UCSD-AML1 (cell line): ENCODE measurements around the gene DCLK2.

Experiments
- DNase-seq: peaks from one replicate; lab custom pipeline; 2025; ENCODE audit not compliant: unreplicated experiment; lab: John Stamatoyannopoulos, UW

DCLK2 gene

DNA sequence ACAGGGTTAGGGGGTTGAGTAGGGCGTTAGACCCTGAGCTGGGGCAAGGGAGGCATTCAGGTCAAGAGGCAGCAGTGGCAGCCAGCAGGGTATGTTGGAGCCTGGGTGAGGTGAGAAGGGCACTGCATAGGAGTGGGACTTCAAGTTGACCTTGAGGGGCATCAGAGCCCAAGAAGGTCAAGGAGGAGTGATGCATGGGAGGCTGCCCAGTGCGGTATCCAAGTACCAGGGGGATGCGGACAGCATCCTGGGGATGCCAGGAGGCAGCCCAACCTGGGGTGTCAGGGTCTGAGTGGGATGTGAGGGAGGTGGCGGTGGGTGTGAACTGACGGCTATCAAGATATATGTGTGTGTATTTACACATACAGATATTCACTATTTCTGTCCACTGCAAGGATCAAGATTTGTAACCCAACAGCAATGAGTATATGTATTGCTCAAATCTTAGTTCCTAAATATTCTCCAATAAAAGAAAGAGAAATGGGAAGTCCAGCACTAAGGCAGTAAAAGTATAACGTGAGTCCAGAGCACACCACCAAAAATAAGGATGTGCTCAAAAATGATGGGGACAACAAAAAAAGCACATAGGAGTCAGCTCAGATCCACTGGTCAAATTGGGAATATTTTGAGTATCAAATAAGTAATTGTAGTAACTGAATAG, 9.8 kb upstream of the DCLK2 start:
- no peak for DNase-seq

DNA sequence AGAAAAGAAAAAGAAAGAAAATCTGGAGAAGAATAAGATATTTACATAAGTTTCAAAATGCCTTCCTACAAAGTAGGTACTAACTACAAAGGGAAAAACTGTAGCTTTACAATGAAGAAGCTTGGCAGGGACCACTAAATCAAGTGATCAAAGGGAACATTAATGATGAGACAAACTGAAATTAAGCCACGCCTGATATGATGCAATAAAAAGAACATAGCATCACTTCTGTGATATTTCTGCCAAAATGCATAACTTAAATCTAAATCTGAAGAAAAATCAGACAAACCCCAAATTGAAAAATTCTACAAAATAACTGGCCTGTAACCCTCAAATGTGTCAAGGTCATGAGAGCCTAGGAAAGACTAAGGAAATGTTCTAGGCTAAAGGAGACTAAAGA, 8.9 kb upstream of the DCLK2 start:
- no peak for DNase-seq

DNA sequence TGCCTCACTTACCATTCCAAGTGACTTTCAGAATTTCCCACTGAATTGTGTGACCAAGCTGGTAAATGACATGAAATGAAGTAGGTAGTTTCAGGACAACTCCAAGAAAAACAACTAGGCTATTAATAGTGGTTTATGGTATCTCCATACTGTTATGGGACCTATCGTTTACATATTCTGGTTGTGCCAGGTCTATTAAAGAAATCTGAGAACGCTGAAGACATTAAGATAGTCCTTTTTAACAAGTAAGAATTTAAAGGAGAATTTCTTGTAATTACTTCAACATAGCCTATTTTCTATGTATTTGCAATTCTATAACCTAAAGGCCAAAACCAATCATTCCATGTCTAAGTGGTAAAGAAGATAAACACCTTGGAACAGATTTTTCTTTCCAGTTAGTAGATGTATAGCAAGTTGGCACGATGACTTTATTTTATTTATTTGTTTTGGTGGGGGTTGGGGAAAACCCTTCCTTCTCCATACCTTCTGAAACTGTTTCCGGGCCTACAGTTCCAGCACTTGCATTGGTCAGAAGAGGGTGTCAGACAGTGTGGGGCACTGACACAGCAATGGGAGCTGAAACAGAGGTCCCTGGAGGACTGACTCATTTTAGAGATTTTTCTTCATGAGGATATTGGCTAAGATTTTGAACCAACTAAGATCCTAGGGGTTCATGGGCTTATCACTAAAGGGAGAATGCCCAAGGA, 7.6 kb upstream of the DCLK2 start:
- no peak for DNase-seq

DNA sequence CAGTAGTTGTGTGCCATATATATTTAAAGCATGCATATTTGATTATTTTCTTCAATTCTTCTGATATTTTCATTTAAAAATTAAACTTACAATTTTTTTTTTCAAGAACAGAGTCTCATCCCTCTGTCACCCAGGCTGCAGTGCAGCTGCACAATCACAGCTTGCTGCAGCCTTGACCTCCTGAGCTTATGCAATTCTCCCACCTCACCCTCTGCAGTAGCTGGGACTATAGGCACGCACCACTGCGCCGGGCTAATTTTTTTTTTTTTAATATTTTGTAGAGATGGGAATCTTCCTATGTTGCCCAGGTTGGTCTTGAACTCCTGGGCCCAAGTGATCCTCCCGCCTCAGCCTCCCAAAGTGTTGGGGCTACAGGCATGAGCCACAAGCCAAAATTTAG, 5.8 kb upstream of the DCLK2 start:
- no peak for DNase-seq

DNA sequence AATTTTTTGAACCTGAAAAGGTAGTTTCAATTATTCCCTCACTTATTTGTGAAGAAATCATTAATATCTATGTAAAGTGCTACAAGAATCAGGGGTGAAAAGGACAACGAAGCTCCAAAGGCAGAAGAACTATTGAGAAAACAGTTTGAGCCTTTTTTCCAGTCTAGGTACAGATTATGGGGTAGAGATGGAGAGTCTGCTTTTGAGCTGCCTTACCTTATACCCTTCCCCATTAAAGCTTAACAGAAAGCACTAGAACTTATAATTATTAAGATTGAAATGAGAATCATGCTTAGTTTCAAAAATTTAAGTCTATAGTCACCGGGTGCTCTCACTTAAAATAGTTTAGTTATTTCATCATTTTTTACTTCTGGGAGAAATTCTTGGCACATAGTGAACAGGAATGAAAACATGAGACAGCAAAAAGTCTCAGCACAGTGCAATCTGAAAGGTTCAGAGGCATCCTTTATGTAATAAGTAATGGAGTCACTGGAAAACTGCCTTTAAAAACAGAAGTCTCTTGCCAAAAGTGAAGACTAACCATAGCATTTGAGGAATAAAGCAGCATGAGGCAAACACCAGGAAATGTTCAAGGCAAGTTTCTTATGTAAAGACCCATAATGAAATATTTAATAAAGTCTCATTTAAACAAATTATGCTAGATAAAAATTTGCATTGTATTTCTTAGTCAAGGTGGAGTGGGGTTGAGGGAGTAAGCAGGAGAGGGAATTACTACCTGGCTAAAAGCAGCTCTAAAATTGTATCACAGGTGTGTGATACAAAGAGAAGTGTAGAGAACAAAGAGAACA, 5.1 kb upstream of the DCLK2 start:
- no peak for DNase-seq

DNA sequence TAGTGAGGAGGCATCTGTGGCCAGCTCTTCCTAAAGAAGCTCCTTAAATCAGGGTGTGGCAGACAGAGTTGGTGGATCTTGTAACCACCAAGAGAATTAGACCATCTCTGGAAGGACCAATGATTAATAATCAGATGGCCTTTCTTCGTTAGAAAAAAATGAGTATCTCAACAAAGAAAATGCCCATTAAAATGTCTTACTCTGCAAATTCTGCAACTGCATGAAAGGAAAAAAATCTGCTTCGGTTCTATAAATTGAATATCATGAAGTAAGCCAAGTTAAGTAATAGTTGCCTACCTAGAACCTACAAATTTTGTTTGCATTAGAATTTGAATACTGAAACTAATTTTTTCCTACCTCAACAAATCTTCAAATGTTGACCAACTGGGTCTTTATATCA, 4.2 kb upstream of the DCLK2 start:
- DNase-seq: no peak

DNA sequence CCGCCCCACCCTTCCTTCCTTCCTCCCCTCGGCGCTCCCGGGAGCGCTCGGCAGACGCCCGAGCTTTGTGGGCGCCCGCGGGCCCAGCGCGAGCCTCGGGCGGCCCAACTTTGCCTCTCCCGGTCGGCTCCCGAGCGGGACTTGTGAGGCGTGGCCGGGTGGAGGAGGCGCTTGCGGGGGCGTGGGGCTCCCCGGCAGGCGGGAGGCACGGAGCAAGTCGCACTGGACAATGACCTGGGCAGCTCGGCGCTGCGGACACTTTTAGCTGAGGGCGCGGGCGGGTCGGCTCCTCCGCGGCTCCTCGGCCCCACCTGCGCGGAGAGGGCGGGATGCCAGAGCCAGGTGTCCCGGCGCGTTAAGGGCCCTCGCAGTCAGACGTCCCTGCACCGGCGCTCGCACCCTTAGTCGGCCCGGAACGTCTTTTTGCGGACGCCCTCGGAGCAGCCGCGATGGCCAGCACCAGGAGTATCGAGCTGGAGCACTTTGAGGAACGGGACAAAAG, 385 bp downstream of the DCLK2 start:
- no peak for DNase-seq

DNA sequence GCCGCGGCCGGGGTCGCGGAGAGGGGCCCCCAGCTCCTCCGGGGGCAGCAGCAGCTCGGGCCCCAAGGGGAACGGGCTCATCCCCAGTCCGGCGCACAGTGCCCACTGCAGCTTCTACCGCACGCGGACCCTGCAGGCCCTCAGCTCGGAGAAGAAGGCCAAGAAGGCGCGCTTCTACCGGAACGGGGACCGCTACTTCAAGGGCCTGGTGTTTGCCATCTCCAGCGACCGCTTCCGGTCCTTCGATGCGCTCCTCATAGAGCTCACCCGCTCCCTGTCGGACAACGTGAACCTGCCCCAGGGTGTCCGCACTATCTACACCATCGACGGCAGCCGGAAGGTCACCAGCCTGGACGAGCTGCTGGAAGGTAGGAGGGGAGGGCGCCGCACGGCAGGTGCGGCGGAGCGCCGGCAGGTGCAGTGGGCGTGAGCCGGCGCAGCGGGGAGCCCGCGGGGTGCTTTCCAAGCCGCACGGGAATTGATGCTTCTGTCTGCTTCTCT, 886 bp downstream of the DCLK2 start:
- no peak for DNase-seq

DNA sequence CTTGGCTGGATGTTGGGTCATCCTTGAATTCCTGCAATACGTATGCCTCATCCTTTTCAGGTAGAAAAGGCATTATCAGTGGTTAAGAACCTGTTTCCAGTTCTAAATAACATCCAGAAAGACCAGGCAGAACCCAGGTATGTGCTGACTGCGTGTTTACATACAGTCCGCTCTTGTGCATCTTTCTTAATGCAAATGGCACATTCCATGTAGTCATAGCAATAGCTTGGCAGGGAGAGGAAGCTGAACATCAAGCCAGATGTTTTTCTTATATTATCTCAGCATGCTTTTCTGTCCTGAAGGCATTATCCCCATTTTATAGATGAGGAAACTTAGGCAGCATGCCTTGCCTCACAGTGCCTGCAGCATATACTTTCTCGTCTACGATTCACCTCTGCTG, 2.1 kb downstream of the DCLK2 start:
- DNase-seq: no peak

DNA sequence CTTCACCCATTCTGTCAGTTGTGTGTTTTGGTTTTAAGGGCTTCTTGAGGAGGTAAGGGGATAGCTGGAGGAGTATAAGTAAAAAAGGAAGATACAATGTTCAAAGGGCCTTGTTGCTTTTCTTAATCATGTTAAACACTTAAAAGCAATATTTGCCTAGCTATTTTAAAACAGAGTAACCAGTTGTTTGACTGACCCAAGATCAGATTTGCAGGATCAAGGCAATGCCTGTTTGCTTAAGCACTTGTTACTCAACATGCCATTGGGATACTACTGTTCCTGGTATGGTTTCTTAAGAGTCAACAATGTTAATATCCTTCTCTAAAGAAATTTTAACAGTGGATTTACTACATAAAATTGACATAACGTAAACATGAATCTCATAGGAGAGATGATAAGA, 2.6 kb downstream of the DCLK2 start:
- no peak for DNase-seq

DNA sequence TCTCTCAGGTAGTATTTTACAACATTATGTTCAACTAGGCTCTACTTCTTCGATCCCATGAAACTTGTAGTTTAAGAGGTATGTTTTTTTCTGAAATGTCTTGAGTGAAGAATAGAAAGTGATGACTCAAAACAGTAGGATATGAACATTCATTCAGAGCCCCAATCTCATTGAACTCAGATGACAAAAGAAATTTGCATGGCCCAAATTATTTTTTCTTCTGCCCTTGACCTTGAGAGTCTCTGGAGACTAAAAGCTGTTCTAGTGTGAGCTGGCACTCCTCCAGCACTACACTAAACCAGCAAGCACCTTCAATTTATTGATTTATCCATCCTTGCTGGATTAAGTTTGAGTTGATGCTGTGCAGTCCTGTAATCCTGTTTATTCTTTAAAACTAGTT, 4.0 kb downstream of the DCLK2 start:
- DNase-seq: no peak

DNA sequence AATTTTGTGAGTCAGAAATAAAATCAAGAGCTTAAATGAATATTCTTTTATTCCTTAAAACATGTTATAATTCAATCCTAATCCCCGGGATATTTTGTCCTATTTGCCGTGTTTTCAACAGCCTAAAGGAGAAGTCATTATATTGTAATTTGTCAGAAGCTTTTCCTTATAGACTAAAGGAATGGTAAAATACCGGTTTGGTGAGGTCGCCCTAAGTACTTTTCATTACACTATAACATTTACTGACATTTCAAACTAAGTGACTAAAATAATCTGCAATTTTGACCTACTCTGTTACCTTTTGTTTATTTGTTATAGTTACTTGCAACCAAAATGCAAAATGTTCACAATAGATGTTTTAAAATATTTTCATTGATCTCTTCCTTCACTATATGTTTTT, 8.8 kb downstream of the DCLK2 start:
- no peak for DNase-seq

DNA sequence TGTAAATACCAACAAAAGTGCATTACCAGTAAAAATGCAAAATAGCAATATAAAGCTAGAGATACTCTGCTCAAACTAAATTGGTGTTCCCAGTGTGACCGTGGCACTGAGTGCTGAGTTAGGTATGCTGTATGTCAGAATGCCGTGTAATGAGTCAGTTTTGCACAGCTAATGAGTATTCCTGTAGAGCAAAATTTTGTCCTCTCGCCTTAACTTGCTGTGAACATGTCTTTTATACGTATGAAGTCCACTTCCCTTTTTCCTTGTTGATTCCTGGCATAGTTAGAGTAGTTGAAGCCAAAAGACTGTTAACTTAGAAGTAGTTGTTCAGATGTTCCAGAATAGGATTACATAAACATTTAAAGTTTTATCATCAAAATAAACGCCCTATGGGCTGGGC, 11.5 kb downstream of the DCLK2 start:
- DNase-seq: no peak

DNA sequence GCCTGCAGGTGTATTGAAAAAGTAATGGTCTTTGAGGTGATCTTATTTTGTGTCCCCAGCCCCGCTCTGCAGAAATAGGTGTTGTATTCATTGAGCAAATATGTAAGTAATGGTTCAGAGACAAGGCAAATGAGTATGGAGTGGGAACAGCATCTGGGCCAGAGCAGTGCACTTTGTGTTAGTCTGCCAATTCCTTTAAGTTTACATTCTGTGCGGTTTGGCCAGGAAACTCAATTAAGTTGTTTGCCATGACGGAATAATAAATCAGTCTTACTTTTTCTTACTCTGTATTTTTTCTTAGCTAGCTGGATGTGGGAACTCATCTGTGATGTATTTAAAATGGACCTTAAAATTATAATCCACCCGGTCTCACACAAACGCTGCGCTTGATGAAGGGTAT, 12.6 kb downstream of the DCLK2 start:
- no peak for DNase-seq

DNA sequence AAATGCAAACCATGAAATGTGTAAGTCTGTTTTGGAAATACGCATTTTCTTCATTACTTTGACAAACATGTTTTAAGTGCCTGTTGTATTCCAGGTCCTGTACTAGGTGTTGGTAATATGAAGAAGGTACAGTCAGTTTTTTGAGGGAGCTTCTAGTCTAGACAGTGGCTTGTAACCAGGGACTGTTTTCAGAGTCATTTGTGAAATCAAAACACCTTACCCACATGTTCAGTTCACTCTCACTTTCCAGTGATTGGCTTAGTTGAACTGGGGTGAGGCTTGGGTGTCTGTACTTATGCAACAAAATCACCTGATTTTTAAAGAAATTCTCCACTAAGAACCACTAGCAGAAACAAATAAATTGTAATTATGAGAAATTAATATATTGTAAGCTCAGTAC, 16.4 kb downstream of the DCLK2 start:
- DNase-seq: no peak

DNA sequence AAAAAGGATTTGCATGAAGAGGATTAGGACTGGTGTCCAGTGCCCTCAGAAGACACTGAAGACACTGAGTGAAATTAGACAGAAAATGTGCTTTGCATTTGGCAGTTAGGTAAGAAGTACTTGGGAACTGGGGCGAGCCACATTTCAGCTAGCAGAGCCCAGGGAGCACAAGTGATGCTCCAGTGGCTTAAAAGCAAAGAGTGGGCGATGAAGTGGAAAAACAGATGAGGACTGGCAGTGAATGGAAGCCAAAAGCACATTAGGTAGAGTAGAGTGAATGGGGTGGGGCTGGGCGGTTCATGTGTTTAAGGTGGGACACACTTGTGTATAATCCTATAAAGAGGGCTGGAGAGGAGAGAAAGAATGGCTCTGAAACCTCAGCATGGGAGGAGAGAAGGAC, 18.4 kb downstream of the DCLK2 start:
- no peak for DNase-seq

DNA sequence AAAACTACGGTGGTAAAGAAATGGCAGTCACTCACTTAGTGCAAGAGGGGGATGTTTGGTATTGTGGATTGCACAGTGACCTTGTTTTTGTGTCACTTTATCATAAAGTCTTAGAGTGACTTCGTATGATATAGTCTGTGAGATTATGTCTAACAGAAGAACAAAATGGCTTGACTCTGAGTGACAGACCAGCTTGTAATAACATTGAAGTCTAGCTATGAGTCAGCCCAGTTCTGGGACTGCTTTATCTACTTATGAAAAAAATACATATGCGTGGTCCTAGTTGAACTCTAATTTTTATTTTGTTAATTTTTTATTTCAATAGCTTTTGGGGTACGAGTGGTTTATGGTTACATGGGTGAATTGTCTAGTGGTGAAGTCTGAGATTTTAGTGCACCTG, 20.0 kb downstream of the DCLK2 start:
- DNase-seq: no peak

DNA sequence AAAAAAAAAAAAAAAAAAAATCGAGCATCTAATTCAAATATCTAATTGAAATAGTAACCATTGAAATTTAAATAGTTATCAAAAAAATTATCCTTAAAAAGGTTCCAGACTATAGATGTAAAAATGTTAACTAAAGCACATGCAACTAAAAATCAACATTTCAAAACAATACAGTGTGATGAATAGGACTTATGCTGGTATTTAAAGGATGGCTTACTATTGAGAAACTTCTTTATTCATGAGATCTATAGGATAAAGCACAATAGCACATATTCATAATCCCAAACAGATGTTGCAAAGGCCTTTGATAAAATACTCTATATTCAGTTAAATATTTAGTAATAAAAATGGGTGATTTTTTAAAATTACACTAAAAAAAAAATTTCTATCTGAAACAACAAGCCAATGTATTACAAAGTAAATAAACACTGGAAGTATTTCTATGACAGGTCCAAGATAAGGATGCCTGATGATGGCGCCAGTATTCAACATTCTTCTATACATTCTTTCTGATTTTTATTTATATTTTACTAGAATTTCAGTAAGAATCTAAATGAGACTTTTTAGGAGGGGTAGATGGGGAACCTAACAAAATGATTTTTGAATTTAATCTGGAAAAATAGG, 26.3 kb downstream of the DCLK2 start:
- DNase-seq: no peak

DNA sequence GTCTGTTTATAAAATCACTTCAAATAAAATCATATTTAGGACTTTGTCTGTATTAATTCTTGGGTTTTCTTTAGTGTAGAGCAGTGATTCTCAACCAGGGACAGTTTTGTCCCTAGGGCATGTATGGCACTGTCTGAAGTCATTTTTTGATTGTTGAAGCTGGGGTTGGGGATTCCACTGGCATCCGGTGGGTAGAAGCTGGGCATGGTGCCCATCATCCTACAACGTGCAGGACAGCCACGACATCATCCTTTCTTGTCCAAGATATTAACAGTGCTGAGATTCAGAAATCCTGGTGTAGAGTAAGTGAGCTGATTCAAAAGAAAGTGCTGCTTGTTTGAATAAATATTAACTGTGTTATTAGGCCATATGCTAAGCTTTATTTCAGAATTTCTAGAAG, 28.6 kb downstream of the DCLK2 start:
- DNase-seq: no peak

DNA sequence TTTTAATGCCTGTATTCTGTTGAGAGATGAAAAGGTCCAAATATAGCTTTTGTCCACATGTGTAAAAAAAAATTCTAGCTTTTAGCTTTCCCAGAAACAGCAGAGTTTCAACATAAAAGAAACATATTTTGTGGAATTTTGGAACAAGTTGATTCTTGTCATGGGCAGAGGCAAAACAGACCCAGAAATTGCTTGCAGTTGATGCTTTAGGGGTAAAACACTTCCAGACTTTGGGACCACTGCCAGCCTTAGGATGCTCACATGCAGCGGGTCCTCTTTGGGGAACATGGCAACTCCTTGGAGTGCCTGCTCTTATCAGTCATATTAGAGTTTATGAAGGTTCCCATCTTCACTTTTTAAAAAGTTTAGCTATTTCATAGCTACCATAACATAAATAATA, 30.4 kb downstream of the DCLK2 start:
- DNase-seq: no peak

DNA sequence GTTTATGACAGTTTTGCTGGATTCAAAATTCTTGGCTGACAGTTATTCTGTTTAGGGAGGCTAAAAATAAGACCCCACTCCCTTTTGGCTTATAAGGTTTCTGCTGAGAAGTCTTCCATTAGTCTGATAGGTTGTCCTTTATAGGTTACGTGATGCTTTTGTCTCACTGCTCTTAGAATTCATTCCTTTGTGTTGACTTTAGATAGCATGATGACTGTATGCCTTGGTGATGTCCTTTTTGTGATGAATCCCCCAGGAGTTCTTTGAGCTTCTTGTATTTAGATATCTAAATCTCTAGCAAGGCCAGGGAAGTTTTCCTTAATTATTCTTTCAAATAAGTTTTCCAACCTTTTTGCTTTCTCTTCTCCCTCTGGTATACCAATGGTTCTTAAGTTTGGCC, 36.4 kb downstream of the DCLK2 start:
- no peak for DNase-seq
